Measurements from ENCODE around the gene PLPP7. TPM values are rescaled to one million over a fixed set of nuclear protein-coding genes. Genes with fewer than 3 reads are reported as not detected.

PLPP7 gene
- total RNA-seq, 2 donors from 2014 or later: 2.1 to 3.6 TPM

- no peaks in the 10 kb centered on the region for H3K36me3 ChIP-seq (replicated peaks in 1 of 2; ENCODE audit: insufficient read depth in 1 of 2, low read depth in 2 of 2)
- H3K27ac ChIP-seq: no peak overlapping the region
- DNase-seq: no peak
- peaks cover 7% of the 10 kb centered on the region for H3K4me1 ChIP-seq
- H3K4me3 ChIP-seq: no peak overlapping the region
- no peaks in the 10 kb centered on the region for H3K27me3 ChIP-seq
- H3K9me3 ChIP-seq: no peaks in the 10 kb centered on the region
- no peak for ATAC-seq
- TF ChIP-seq CTCF (IDR thresholded peaks at IDR 0.05) (no peak), POLR2A (IDR thresholded peaks at IDR 0.05) (no peak)
- intact Hi-C loops (cut with DNase I): no loop called here
These were observed 10.9 kb downstream of the PLPP7 start for GRCh38 chr9:131300444-131300843.

- ATAC-seq: peak; percentile 85
- no peaks in the 10 kb centered on the region for H3K9me3 ChIP-seq
- no peaks in the 10 kb centered on the region for H3K36me3 ChIP-seq (replicated peaks in 1 of 2; ENCODE audit: insufficient read depth in 1 of 2, low read depth in 2 of 2)
- no peak overlapping the region for H3K4me3 ChIP-seq
- 38 to 52% methylated on average over 6 to 16 of the region's 16 CpGs for WGBS, 2 donors
- intact Hi-C loops (cut with DNase I): no loop called here
- peak overlapping the region in 2 of 4 donors; percentile 2 to 57 for H3K27ac ChIP-seq
- H3K27me3 ChIP-seq: no peaks in the 10 kb centered on the region
- peaks cover 7% of the 10 kb centered on the region for H3K4me1 ChIP-seq
- DNase-seq: peak; percentile 69 to 89 (median 86)
- TF ChIP-seq POLR2A (IDR thresholded peaks at IDR 0.05) (no peak), CTCF (IDR thresholded peaks at IDR 0.05) (no peak)
These were observed 12.9 kb downstream of the PLPP7 start for GRCh38 chr9:131302244-131303075.

GRCh38 chr9:131303381-131304321, 14.1 kb downstream of the PLPP7 start:
- WGBS, 2 donors: 64 to 72% methylated on average over 3 to 11 of the region's 11 CpGs
- no peak for DNase-seq

DNA sequence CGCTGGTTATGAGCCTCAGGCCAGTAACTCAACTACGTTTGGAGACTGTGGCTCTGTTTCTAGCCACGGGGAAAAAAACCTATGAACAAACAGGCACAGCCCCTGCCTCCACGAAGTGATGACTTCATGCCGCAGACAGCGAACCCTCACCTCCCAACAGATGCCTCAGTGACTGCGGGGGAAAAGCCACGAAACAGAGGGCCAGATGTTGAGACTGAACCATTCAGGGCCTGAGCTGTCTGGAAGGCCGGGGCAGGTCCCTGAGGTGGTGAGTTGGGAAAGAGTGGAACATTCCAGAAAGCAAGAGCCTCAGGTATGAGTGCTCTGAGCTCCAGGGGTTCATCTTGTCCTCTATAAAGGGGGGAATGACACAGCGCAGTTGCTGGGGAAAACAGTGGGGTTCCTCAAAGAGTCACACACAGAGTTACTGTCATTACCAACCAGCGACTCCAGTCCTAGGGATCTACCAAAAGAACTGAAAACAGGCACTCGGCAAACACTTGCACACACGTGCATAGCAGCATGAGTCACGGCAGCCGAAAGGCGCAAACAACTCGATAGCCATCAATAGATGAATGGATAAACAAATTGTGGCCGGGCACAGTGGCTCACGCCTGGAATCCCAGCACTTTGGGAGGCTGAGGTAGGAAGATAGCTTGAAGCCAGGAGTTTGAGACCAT, 15.3 kb downstream of the PLPP7 start:
- Histone ChIP-seq H3K36me3 (replicated peaks in 1 of 2; ENCODE audit: insufficient read depth in 1 of 2, low read depth in 2 of 2) (no peaks in the 10 kb centered on the region), H3K9me3 (no peaks in the 10 kb centered on the region), H3K4me1 (peaks cover 7% of the 10 kb centered on the region), H3K27me3 (no peaks in the 10 kb centered on the region), H3K27ac (no peak overlapping the region), H3K4me3 (no peak overlapping the region)
- intact Hi-C loops (cut with DNase I): no loop called here
- DNase-seq (no peak), ATAC-seq (no peak)
- 77 to 78% methylated on average over 19 of the region's 19 CpGs for WGBS, 2 donors
- no peak for TF ChIP-seq POLR2A (IDR thresholded peaks at IDR 0.05)
- no peak for TF ChIP-seq CTCF (IDR thresholded peaks at IDR 0.05)

More at GRCh38 chr9:131303381-131304321, 14.1 kb downstream of the PLPP7 start:
- TF ChIP-seq POLR2A (IDR thresholded peaks at IDR 0.05) (no peak), CTCF (IDR thresholded peaks at IDR 0.05) (no peak)
- no peak for ATAC-seq
- Histone ChIP-seq H3K9me3 (no peaks in the 10 kb centered on the region), H3K4me1 (peaks cover 7% of the 10 kb centered on the region), H3K4me3 (no peak overlapping the region), H3K27ac (no peak overlapping the region), H3K27me3 (no peaks in the 10 kb centered on the region), H3K36me3 (replicated peaks in 1 of 2; ENCODE audit: insufficient read depth in 1 of 2, low read depth in 2 of 2) (no peaks in the 10 kb centered on the region)
- intact Hi-C loops (cut with DNase I): no loop called here
